ELR (cell line): ENCODE measurements around the gene EIF4E.
"Not testable (repeated sequence)": the region's sequence is repeated elsewhere in the genome, so short reads cannot be mapped to it uniquely, and the experiment has no call there.

Experiments
- DNase-seq: peaks from one replicate; pipeline ENCODE4 v3.0.0-alpha.2; 2015; ENCODE audit warnings: low read depth

The EIF4E gene, protein sequence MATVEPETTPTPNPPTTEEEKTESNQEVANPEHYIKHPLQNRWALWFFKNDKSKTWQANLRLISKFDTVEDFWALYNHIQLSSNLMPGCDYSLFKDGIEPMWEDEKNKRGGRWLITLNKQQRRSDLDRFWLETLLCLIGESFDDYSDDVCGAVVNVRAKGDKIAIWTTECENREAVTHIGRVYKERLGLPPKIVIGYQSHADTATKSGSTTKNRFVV

GRCh38 chr4:98928505-98929340 is at the start of gene EIF4E:
Gene EIF4E (minus strand): TSS chr4:98929133. CDS start chr4:98929112, 21 bp downstream.
- DNase-seq = peak; percentile 99

DNA sequence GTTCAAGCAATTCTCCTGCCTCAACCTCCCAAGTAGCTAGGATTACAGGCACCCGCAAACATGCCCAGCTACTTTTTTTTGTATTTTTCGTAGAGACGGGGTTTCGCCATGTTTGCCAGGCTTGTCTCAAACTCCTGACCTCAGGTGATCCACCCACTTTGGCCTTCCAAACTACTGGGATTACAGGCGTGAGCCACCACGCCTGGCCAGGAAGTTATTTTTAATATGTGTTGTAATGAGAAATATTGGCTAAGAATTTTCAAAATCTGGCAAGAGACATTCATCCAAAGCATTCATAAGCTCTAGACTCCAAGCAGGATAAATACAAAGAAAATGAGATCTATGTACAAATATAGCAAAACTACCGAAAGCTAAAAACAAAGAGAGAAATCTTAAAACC is 48.6 kb upstream of the EIF4E start:
- no peak for DNase-seq

- DNase-seq = peak; percentile 4
Observed at GRCh38 chr4:98976716-98977115, 47.8 kb upstream of the EIF4E start.

- no peak for DNase-seq
Observed at GRCh38 chr4:98969878-98970785, 41.2 kb upstream of the EIF4E start.

- DNase-seq = no peak
Observed at GRCh38 chr4:98967786-98968329, 38.9 kb upstream of the EIF4E start.

GRCh38 chr4:98966926-98967325 is 38.0 kb upstream of the EIF4E start:
- DNase-seq = no peak

GRCh38 chr4:98963538-98964433 is 34.9 kb upstream of the EIF4E start:
- DNase-seq = no peak

- no peak for DNase-seq
Observed at GRCh38 chr4:98961770-98962169, 32.8 kb upstream of the EIF4E start.

DNA sequence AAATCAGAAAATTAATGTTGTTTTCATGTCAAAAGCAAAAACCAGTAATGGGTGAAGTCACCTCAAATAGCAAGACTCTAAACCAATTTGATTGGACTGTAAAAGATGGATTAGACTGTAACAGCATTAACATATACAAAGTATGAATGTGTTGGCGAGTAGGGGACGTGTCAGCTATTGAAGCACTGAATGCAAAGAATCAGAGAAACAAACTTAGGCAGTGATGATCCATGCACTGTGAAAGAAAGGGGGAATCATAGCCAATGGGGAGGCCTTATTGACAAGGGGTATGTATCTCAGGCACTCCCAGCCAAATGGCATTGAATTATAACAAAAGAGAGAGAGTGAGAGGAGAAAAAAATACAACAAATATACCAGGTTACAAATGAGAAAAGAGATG is 30.5 kb upstream of the EIF4E start:
- DNase-seq = no peak

DNA sequence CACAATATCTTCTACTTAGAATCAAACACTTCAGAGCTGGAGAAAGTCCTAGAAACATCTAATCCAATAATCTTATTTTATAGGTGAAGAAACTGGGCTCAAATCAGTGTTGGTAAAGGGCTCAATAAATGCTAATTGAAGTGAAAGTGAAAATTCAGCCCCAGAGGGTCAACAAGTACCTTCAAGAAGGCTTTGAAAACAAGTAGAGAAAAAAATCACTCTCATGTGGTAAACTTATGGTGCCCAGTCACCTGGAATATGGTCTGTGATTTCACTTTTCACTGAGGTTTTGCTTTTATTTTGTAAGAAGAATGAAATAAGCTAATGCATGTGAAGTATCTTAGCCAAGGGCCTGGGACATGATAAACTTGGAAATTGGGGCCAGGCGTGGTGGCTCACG is 29.1 kb upstream of the EIF4E start:
- DNase-seq = no peak

DNA sequence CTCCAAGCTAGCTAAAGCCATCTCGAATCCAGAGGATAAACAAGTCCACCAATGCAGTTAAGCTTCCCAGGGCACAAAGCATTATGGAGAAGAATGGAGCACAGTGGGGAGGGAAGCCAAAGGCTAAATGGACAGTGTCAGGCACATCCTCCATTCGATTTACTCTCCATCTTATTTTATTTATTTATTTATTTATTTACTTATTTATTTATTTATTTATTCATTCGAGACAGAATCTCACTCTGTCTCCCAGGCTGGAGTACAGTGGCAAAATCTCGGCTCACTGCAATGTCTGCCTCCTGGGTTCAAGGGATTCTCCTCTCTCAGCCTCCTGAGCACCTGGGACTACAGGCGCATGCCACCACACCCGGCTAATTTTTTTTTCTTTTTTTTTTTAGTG is 26.3 kb upstream of the EIF4E start:
- no peak for DNase-seq

GRCh38 chr4:98951710-98952109 is 22.8 kb upstream of the EIF4E start:
- DNase-seq = no peak

DNA sequence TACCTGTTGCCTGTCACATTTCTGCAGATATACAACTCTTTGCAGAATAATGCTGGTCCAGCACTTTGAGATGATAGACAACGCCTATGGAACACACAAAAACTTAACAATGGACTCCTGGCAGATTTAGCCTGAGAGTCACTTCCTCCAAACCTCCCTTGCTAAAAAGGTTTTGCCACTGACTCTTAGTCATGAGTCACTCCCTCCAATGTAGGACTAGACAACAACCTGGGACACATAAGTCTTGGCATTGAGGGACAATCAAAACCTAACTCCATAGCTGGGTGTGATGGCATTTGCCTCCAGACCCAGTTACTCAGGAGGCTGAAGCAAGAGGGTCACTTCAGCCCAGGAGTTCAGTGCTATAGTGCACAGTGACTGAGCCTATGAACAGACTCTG is 22.0 kb upstream of the EIF4E start:
- peak; percentile 45 for DNase-seq

DNA sequence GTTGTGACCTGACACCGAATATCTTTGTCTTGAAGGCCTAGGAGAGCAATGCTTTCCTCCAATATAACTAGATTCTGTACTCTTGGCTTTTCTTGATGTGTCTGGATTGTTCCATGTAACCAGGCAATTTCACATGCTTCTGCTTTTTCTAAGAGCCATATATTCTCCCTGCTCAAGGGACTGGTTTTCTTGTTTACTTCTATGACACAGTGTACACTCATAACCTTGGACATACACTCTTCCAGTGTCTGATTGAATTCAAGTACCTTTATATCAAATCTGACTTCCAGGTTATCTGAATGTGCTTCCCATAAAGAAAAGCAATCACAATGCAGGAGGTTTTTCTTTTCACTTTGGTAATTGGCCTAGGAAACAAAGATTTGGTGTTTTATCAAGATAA is 17.4 kb upstream of the EIF4E start:
- peak; percentile 27 for DNase-seq

DNA sequence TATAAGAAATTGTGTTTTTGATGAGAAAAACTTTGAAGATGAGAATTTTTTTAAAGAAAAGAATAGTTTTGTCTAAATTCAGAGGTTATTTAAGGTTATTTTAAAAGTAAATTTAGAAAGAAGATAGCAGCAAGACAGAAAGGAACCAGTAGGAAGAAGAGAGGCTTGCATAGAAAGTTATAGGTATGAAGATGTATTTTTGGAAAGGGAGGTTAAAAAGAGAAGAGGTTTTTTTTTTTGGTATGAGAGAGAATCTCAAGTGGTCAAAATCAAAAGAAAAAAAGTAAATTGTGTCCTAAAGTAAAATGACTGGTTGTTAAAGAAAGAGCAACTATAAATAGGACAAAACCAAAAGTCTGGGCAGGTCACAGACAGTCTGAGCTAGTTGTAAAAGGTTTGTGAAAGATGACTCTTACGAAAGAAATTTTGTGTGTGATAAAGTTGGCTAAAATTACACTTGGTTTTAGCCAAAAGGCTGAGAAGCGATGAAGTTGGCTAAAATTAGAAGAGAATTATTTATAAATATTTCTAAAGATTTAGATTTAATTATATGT is 16.4 kb upstream of the EIF4E start:
- no peak for DNase-seq

DNA sequence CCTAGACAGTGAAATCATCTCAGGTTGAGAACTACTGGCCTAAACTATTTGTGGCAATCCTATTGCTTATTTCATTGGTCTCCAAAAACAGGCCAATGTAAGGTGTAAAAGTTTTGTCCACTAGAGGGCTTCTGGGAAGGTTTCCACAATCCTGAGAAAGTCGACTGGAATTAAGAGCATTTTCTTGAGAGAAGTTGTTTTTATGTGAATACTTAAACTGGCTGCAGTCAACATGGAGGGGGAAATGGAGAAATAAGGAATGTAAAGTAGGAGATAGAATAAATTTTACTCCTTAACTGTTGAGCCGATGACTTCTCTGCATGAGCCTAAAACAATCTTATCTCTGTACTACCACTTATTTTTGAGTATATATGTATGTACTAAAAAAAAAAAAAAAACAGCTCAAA is 11.0 kb upstream of the EIF4E start:
- peak; percentile 76 for DNase-seq

DNA sequence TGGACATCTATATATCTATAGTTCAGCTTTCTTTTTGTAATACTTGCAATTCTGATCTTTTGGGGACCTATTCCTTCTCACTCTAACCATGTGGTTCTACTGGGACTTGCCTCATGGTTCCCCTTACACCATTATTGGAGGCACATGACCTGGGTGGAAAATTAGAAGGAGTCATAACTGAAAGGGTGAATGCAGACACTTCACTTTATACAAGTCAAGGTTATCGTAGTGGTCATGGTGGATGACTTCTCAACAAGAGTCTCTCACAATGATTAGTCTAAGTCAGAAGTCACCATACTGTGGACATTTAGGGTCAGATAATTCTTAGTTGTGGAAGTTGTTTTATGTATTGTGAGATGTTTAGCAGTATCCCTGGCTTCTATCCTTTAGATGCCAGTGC is 10.5 kb upstream of the EIF4E start:
- DNase-seq = no peak

GRCh38 chr4:98937986-98938720 is 9.2 kb upstream of the EIF4E start:
- peak; percentile 66 for DNase-seq

- DNase-seq = no peak
Observed at GRCh38 chr4:98935633-98936032, 6.7 kb upstream of the EIF4E start.

DNA sequence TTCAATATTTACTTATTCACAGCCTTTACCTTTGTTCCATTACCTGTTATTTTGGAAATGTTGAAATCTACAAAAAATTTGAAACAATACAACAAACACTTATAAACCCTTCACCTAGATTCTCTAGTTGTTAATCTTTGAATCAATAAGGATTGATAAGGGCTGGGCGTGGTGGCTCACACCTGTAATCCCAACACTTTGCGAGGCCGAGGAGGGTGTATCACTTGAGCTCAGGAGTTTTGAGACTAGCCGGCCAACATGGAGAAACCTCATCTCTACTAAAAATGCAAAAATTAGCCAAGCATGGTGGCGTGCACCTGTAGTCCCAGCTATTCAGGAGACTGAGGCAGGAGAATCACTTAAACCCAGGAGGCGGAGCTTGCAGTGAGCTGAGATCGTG is 5.9 kb upstream of the EIF4E start:
- DNase-seq = not testable (repeated sequence)
